Activated T-helper 1 cell treated with anti-CD3 and anti-CD28 coated beads, Interleukin-12 subunit alpha, Interleukin-12 subunit beta, Interleukin-2, Interleukin-4 antibody, amounts not matched to agents 30 ng/mL and 10 ng/mL and 1 ng/mL, durations not matched to agents 14 hours and 24 hours and 36 hours (primary cell): ENCODE results near the gene CRX. TPM values are rescaled to one million over a fixed set of nuclear protein-coding genes. Genes with fewer than 3 reads are reported as not detected.

Source experiments
- DNase-seq: peaks from one replicate; pipeline ENCODE4 v3.0.0; 2021; ENCODE audit warnings: low spot score
- H3K27ac Mint-ChIP-seq: one replicate; pipeline ENCODE4 v1.8.0; 2021; ENCODE audit warnings: mild to moderate bottlenecking, mixed read lengths
- H3K27me3 Mint-ChIP-seq: one replicate; pipeline ENCODE4 v1.8.0; 2022; ENCODE audit warnings: mild to moderate bottlenecking, moderate library complexity, mixed read lengths; ENCODE audit not compliant: insufficient read depth
- H3K36me3 Mint-ChIP-seq: one replicate; pipeline ENCODE4 v1.8.0; 2021; ENCODE audit warnings: low read depth, mixed read lengths
- H3K4me1 Mint-ChIP-seq: one replicate; pipeline ENCODE4 v1.8.0; 2021; ENCODE audit warnings: low read depth, mixed read lengths
- H3K4me3 Mint-ChIP-seq: one replicate; pipeline ENCODE4 v1.8.0; 2021; ENCODE audit warnings: mild to moderate bottlenecking, moderate library complexity, mixed read lengths
- H3K9me3 Mint-ChIP-seq: one replicate; pipeline ENCODE4 v1.8.0; 2021; ENCODE audit warnings: mixed read lengths
- intact Hi-C: fragments of 100-400 bp; cut with micrococcal nuclease; formaldehyde crosslinking; loops from one replicate; pipeline ENCODE4 v1.15.1; 2024
- total RNA-seq: library from RNA; stranded (reverse); gene quantifications from 2 replicates; pipeline ENCODE4 v1.2.3, GENCODE V29; 2022

Gene CRX
- total RNA-seq, 1 donor from 2014 or later, result not detected

DNA sequence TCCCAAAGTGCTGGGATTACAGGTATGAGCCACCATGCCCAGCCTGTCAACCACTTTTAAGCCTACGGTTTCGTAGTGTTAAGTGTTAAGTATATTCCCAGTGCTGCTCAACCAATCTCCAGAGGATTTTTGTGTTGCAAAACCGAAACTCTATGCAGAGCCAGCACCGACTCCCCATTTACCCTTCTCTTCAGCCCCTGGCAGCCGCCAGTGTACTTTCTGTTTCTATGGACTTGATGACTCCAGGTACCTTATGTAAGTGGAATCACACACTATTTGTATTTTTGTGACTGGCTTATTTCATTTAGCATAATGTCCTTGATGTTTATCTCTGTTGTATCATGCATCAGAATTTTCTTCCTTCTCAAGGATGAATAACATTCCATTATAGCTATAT lies 63.3 kb downstream of the CRX start:
- no peaks in the 10 kb centered on the region for H3K4me1 Mint-ChIP-seq
- H3K4me3 Mint-ChIP-seq, result no peak overlapping the region
- H3K36me3 Mint-ChIP-seq, result no peaks in the 10 kb centered on the region
- intact Hi-C loops, result no loop called here
- H3K27me3 Mint-ChIP-seq, result peaks cover 6% of the 10 kb centered on the region
- H3K9me3 Mint-ChIP-seq, result no peaks in the 10 kb centered on the region
- no peak for DNase-seq
- no peak overlapping the region for H3K27ac Mint-ChIP-seq

- DNase-seq, result no peak
- Mint-ChIP-seq H3K27ac (no peak within 1 kb of the TSS), H3K36me3 (no peaks in the 10 kb centered on the region), H3K4me1 (no peaks in the 10 kb centered on the region), H3K4me3 (no peak within 1 kb of the TSS), H3K9me3 (no peaks in the 10 kb centered on the region), H3K27me3 (peaks cover 6% of the 10 kb centered on the region)
- intact Hi-C loops, result no loop called here
These were observed 64.3 kb downstream of the CRX start, which contains the start of gene SULT2A1 for GRCh38 chr19:47886010-47886559. TSS of gene SULT2A1 (minus strand) at chr19:47886315. CDS start at chr19:47886257, 58 bp downstream.

DNA sequence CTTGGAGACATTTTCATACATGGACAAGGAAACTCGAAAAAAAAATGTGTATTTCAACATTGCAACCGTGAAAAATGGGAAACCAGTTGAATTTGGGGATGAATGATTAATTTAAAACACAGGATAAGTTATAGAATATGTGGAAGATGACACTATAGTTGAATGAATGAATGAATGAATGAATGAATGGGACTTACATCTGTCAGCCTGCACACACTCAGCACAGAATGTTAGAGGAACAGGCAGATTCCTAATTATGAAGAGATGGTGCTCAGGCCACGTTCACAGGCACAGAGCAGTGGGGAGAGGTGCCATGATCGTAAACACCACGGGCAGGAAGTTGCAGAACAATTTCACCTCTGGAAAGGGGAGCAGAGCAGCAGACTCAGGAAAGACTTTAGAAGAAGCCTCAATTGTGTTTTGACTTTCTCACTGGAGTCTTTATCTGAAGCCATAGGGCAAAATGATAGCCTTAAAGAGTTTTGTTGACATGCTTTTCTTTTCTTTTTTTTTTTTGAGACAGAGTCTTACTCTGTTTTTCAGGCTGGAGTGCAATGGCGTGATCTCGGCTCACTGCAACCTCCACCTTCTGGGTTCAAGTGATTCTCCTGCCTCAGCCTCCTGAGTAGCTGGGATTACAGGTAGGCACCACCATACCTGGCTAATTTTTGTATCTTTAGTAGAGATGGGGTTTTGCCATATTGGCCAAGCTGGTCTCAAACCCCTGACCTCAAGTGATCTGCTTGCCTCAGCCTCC lies 69.3 kb downstream of the CRX start:
- Mint-ChIP-seq H3K4me1 (no peaks in the 10 kb centered on the region), H3K27ac (no peak overlapping the region), H3K4me3 (no peak overlapping the region), H3K9me3 (peaks cover 5% of the 10 kb centered on the region), H3K36me3 (no peaks in the 10 kb centered on the region), H3K27me3 (peaks cover 5% of the 10 kb centered on the region)
- intact Hi-C loops, result no loop called here
- no peak for DNase-seq

DNA sequence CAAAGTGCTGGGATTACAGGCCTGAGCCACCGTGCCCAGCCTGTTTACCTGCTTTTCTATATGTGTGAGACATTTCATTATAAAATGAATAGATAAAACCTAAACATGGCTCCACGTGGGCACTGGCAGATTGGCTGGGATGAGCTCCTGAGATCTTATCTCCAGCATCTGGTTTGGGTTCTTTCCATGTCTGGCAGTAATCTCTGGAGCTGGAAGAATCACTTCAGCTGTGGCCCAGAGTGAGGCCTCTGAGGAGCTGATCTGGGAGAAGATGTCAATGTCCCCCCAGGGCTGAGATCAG lies 69.8 kb downstream of the CRX start:
- intact Hi-C loops, result no loop called here
- H3K9me3 Mint-ChIP-seq, result peaks cover 5% of the 10 kb centered on the region
- no peak for DNase-seq
- no peaks in the 10 kb centered on the region for H3K36me3 Mint-ChIP-seq
- H3K27me3 Mint-ChIP-seq, result peaks cover 2% of the 10 kb centered on the region
- H3K4me1 Mint-ChIP-seq, result no peaks in the 10 kb centered on the region
- no peak overlapping the region for H3K27ac Mint-ChIP-seq
- no peak overlapping the region for H3K4me3 Mint-ChIP-seq

- DNase-seq, result no peak
- Mint-ChIP-seq H3K36me3 (no peaks in the 10 kb centered on the region), H3K27ac (no peak overlapping the region), H3K9me3 (peaks cover 5% of the 10 kb centered on the region), H3K27me3 (peaks cover 2% of the 10 kb centered on the region), H3K4me1 (no peaks in the 10 kb centered on the region), H3K4me3 (no peak overlapping the region)
- intact Hi-C loops, result no loop called here
These were observed 70.4 kb downstream of the CRX start for GRCh38 chr19:47891923-47892666.

Other genes starting within 250 kb of the CRX start
- 0.05 and 0.39 TPM in 2 replicates for gene ZNF541, start 248.8 kb upstream of the CRX start, total RNA-seq
- gene BICRA, start 212.8 kb upstream of the CRX start, total RNA-seq, result 13.0 and 13.5 TPM in 2 replicates
- gene EHD2, start 108.5 kb upstream of the CRX start, total RNA-seq, result 0.29 and 0.54 TPM in 2 replicates
- 206 and 211 TPM in 2 replicates for gene NOP53, start 76.4 kb upstream of the CRX start, total RNA-seq
- 106 and 107 TPM in 2 replicates for gene SELENOW, start 43.2 kb upstream of the CRX start, total RNA-seq
- not detected in 2 replicates for gene TPRX1, start 17.4 kb upstream of the CRX start, total RNA-seq
- gene TPRX2, start 37.3 kb downstream of the CRX start, total RNA-seq, result not detected in 2 replicates
- not detected in 2 replicates for gene SULT2A1, start 64.4 kb downstream of the CRX start, total RNA-seq
- not detected in 2 replicates for gene BSPH1, start 170.2 kb downstream of the CRX start, total RNA-seq
- not detected in 2 replicates for gene ELSPBP1, start 172.7 kb downstream of the CRX start, total RNA-seq
- gene CABP5, start 222.1 kb downstream of the CRX start, total RNA-seq, result not detected in 2 replicates